HepG2 (cell line): ENCODE data around the gene S100A16. TPM values are rescaled to one million over a fixed set of nuclear protein-coding genes. Genes with fewer than 3 reads are reported as not detected.
A peak's percentile ranks its signal among the peaks of the same experiment; 100 is the strongest.

ENCODE experiments used
- ARID5B ChIP-seq: IDR thresholded peaks from 2 replicates; pipeline ENCODE4 v1.4.0; 2020; ENCODE audit warnings: mild to moderate bottlenecking, missing genetic modification reagents
- HMGXB3 ChIP-seq: sonication (generic); formaldehyde crosslinking; IDR thresholded peaks from 2 replicates; pipeline ENCODE4 v1.4.0; 2020; ENCODE audit warnings: missing genetic modification reagents, borderline replicate concordance
- KDM2A ChIP-seq: sonication (generic); formaldehyde crosslinking; IDR thresholded peaks from 2 replicates; pipeline ENCODE4 v1.4.0; 2020; ENCODE audit warnings: low read depth, missing genetic modification reagents, borderline replicate concordance
- KLF12 ChIP-seq: sonication (generic); formaldehyde crosslinking; IDR thresholded peaks from 2 replicates; pipeline ENCODE4 v1.4.0; 2020; ENCODE audit warnings: missing genetic modification reagents, borderline replicate concordance
- NFYC ChIP-seq: IDR thresholded peaks from 2 replicates; pipeline ENCODE4 v1.6.1; 2016; ENCODE audit warnings: missing genetic modification reagents, missing compliant biosample characterization
- ZBTB43 ChIP-seq: sonication (generic); formaldehyde crosslinking; conservative IDR thresholded peaks from 2 replicates; pipeline ENCODE4 v1.4.0; 2020; ENCODE audit warnings: missing genetic modification reagents
- ZNF143 ChIP-seq: sonication (generic); formaldehyde crosslinking; IDR thresholded peaks from 2 replicates; pipeline ENCODE4 v1.4.0; 2020; ENCODE audit warnings: missing genetic modification reagents
- ZNF333 ChIP-seq: sonication (generic); formaldehyde crosslinking; IDR thresholded peaks from 2 replicates; pipeline ENCODE4 v1.4.0; 2020; ENCODE audit warnings: mild to moderate bottlenecking, missing genetic modification reagents, borderline replicate concordance
- ZNF343 ChIP-seq: sonication (generic); formaldehyde crosslinking; IDR thresholded peaks from 2 replicates; pipeline ENCODE4 v1.4.0; 2020; ENCODE audit warnings: mild to moderate bottlenecking, missing genetic modification reagents
- ZNF556 ChIP-seq: sonication (generic); formaldehyde crosslinking; IDR thresholded peaks from 2 replicates; pipeline ENCODE4 v1.4.0; 2020; ENCODE audit warnings: mild to moderate bottlenecking, missing genetic modification reagents, borderline replicate concordance
- ZNF563 ChIP-seq: sonication (generic); formaldehyde crosslinking; IDR thresholded peaks from 2 replicates; pipeline ENCODE4 v1.8.0; 2022; ENCODE audit warnings: mild to moderate bottlenecking, moderate library complexity, missing genetic modification reagents
- ZSCAN20 ChIP-seq: sonication (generic); formaldehyde crosslinking; IDR thresholded peaks from 2 replicates; pipeline ENCODE4 v1.4.0; 2020; ENCODE audit warnings: missing genetic modification reagents, mild to moderate bottlenecking, borderline replicate concordance
- polyA plus RNA-seq, 8 experiments: library from polyadenylated mRNA; depleted of rRNA in 3 of 8; stranded (reverse) in 7 of 8; unstranded in 1 of 8; fragments of >200 nt; fragmentation: Illumina TruSeq in 4 of 8; extraction: Trizol in 4 of 8; gene quantifications; 2 replicates each; pipeline versions ENCODE4 v1.2.1 to v1.2.3, GENCODE V29; 2011 to 2016; ENCODE audit warnings: low read depth in 4 of 8, missing spikeins in 1 of 8, mixed read lengths in 1 of 8; ENCODE audit not compliant: insufficient read depth in 1 of 8
- total RNA-seq, 5 experiments: library from RNA; depleted of rRNA; stranded (reverse); fragments of >200 nt; fragmentation: Illumina TruSeq; extraction: Trizol; gene quantifications; 2 replicates each; pipeline ENCODE4 v1.2.3, GENCODE V29; 2016; ENCODE audit warnings: low read depth in 1 of 5
- TF ChIP-seq, protein P1 (sequence below): sonication (generic); formaldehyde crosslinking; IDR thresholded peaks from 2 replicates; pipeline ENCODE4 v1.9.0; 2021; ENCODE audit warnings: missing genetic modification reagents, borderline replicate concordance

The S100A16 gene
- total and polyA plus RNA-seq, 2 of the 13 experiments (the other 11 are each of a cell fraction or from before 2014, with no cell fraction given): 46.0 to 195 TPM

DNA sequence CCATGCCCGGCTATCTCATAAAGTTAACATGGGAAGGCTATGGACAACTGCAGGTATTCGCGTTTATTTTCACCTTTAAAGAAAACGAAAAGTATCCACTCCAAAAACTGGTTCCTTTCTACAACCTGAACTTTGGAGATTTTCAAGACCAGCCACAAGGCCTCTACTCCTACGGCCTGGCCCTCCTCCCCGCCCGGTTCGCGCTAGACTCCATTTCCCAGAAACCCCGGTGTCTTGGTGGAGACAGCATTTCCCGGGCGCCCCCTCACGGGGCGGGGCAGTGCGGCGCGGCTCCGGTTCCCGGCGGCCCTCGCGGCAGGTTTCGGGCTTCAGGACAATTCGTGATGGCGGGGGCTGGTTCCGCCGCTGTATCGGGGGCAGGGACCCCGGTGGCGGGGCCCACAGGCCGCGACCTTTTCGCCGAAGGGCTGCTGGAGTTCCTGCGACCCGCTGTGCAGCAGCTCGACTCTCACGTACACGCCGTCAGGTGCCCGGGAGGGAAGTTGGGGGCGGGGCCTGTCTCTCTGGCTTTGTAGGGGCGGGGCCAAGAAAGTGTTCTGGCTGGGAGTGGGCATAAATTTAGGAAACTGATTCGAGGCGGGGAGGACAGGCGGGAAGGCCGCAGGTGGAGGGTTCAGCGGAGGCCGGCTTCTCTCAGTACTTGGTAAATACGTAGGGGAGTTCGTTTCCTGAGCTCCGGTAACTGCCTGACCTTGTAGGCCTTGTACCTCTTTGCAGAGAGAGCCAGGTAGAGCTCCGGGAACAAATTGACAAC is 45.6 kb upstream of the S100A16 start, which contains the start of gene SNAPIN (continued):
- TF ChIP-seq, protein P1, sequence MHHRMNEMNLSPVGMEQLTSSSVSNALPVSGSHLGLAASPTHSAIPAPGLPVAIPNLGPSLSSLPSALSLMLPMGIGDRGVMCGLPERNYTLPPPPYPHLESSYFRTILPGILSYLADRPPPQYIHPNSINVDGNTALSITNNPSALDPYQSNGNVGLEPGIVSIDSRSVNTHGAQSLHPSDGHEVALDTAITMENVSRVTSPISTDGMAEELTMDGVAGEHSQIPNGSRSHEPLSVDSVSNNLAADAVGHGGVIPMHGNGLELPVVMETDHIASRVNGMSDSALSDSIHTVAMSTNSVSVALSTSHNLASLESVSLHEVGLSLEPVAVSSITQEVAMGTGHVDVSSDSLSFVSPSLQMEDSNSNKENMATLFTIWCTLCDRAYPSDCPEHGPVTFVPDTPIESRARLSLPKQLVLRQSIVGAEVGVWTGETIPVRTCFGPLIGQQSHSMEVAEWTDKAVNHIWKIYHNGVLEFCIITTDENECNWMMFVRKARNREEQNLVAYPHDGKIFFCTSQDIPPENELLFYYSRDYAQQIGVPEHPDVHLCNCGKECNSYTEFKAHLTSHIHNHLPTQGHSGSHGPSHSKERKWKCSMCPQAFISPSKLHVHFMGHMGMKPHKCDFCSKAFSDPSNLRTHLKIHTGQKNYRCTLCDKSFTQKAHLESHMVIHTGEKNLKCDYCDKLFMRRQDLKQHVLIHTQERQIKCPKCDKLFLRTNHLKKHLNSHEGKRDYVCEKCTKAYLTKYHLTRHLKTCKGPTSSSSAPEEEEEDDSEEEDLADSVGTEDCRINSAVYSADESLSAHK (CRISPR knock-in tag): no peak
- TF ChIP-seq ZNF343 (CRISPR knock-in tag) (peak; percentile 57; the same call in 1 of the 2 replicates), NFYC (CRISPR knock-in tag) (peak; percentile 34; the same call in 1 of the 2 replicates), ARID5B (CRISPR knock-in tag) (peak; percentile 56; the same call in 1 of the 2 replicates), ZBTB43 (CRISPR knock-in tag) (peak; percentile 52; the same call in 1 of the 2 replicates), ZSCAN20 (CRISPR knock-in tag) (peak; percentile 44; the same call in 1 of the 2 replicates), ZNF333 (CRISPR knock-in tag) (peak; percentile 47; the same call in 1 of the 2 replicates), ZNF556 (CRISPR knock-in tag) (peak; percentile 46; the same call in 1 of the 2 replicates), KLF12 (peak; percentile 85; the same call in 1 of the 2 replicates), KDM2A (peak; percentile 62; the same call in 1 of the 2 replicates), ZNF563 (CRISPR knock-in tag) (no peak), HMGXB3 (CRISPR knock-in tag) (peak; percentile 94), ZNF143 (CRISPR knock-in tag) (peak; percentile 95)
